Skeletal muscle tissue (tissue), 4 donors: Measurements from ENCODE around the gene RPS18. TPM values are rescaled to one million over a fixed set of nuclear protein-coding genes. Genes with fewer than 3 reads are reported as not detected.
"Not testable (repeated sequence)": the region's sequence is repeated elsewhere in the genome, so short reads cannot be mapped to it uniquely, and the experiment has no call there.

ENCODE experiments used
- H3K27ac ChIP-seq: one replicate; pipeline ENCODE4 v1.7.0; 2013; ENCODE audit warnings: mild to moderate bottlenecking, low read depth, low read length, inconsistent platforms
- H3K27me3 ChIP-seq, 3 donors: one replicate each; pipeline ENCODE4 v1.7.0; 2013; ENCODE audit warnings: low read length in 3 of 3; ENCODE audit not compliant: control insufficient read depth in 3 of 3, insufficient read depth in 3 of 3
- H3K36me3 ChIP-seq, 3 donors: one replicate each; pipeline ENCODE4 v1.7.0; 2013; ENCODE audit warnings: low read length in 3 of 3; ENCODE audit not compliant: control insufficient read depth in 3 of 3, insufficient read depth in 3 of 3
- H3K4me1 ChIP-seq, 3 donors: one replicate each; pipeline ENCODE4 v1.7.0; 2013; ENCODE audit warnings: low read length in 3 of 3, mild to moderate bottlenecking in 3 of 3; ENCODE audit not compliant: control insufficient read depth in 3 of 3, insufficient read depth in 3 of 3
- H3K4me3 ChIP-seq, 3 donors: one replicate each; pipeline ENCODE4 v1.7.0; 2013; ENCODE audit warnings: low read length in 3 of 3
- H3K9ac ChIP-seq, 3 donors: one replicate each; pipeline ENCODE4 v1.7.0; 2013; ENCODE audit warnings: low read length in 3 of 3, mild to moderate bottlenecking in 3 of 3, moderate library complexity in 2 of 3, low read depth in 1 of 3
- H3K9me3 ChIP-seq, 3 donors: one replicate each; pipeline ENCODE4 v1.7.0; 2013; ENCODE audit warnings: low read length in 3 of 3; ENCODE audit not compliant: control insufficient read depth in 3 of 3
- total RNA-seq: library from RNA; depleted of rRNA; stranded (reverse); fragments of >200 nt; gene quantifications from one replicate; pipeline ENCODE4 v1.2.3, GENCODE V29; 2014
- donor health status: Osteomylitis.

Gene RPS18
- total RNA-seq, 1 donor from 2014 or later = 8,222 TPM

DNA sequence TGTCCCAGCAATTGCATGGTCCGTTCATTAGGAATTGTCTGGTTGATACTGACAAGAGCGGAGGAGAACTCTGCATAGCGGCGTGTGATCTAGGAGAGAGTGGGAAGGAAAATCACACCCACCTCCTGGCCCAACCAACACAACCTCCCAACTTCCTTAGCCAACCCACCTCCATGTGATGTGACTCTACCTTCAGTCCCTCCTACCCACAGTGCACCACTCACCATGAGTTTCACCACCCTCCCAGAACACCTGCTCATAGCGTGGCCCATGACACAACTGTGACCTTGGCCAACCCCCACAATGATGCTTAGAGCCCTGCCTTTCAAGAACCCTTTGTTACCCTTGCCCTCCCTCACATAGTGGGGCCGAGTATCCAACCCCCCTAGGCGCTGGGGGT, 7.9 kb upstream of the RPS18 start:
- Histone ChIP-seq H3K36me3 (peaks cover 61 to 72% (median 66%) of the 10 kb centered on the region in 3 donors), H3K9ac (no peak overlapping the region), H3K4me1 (no peaks in the 10 kb centered on the region), H3K27me3 (no peaks in the 10 kb centered on the region), H3K4me3 (no peak overlapping the region), H3K9me3 (no peaks in the 10 kb centered on the region), H3K27ac (no peak overlapping the region)

DNA sequence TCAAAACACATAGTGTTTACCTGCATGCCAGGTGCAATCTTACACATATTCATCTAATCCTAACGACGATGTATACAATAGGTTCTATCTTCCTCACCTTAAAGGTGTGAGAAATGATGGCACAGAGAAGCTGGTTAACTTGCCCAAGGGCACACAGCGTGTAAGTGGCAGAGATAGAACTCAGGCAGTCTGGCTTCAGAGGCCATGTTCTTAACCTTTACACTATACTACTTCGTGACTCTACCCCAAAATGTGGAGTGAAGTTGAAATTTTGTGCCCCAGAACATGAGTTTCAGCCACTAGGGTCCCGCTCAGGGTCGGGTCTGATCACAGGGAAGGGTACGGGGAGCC, 783 bp upstream of the RPS18 start:
- H3K9me3 ChIP-seq = no peaks in the 10 kb centered on the region
- H3K36me3 ChIP-seq = peaks cover 57 to 67% (median 57%) of the 10 kb centered on the region in 3 donors
- peak overlapping the region; percentile 84 to 96 (median 95) for H3K4me3 ChIP-seq
- peak overlapping the region; percentile 91 to 97 (median 96) for H3K9ac ChIP-seq
- peak overlapping the region; percentile 97 for H3K27ac ChIP-seq
- H3K4me1 ChIP-seq = peaks cover 35 to 56% (median 43%) of the 10 kb centered on the region in 3 donors
- H3K27me3 ChIP-seq = no peaks in the 10 kb centered on the region

DNA sequence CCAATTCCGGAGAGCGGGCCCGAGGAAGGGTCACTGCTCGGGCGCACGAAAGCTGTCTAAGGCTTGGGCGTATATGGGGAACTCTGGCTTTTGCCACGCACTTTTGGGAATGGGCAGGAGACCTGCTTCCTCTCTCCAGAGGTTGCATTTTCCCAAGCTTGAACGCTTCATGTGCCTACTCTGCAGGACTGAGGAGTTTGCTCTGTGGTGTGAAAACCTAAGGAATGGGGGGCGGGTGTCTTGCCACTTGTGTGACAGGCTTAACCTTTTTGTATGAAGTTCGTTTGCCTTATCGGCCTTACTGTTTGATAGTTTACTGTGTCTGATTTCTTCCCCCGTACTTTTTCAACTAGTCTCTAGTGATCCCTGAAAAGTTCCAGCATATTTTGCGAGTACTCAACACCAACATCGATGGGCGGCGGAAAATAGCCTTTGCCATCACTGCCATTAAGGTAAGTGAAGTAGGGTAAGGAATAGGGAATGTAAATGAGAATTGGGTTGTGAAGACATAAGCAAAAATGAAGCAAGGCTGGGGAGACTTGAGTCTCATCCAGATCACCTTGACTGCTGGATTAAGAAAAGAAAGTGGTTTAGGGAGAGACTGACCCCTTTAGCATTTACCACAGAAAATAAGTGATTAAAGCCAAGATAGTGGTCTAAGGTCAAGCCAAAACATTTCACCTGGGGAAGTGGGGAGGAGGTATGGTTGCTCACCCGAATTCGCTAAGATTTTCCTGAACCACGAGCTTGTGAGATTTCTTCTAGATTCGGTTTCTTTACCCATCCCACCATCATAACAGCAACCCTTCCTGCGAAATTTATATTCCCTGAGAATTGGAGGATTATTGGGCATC, 627 bp downstream of the RPS18 start:
- peaks cover 45 to 70% (median 50%) of the 10 kb centered on the region in 3 donors for H3K4me1 ChIP-seq
- no peaks in the 10 kb centered on the region for H3K9me3 ChIP-seq
- peak overlapping the region; percentile 84 to 96 (median 95) for H3K4me3 ChIP-seq
- H3K36me3 ChIP-seq = peaks cover 47 to 55% (median 49%) of the 10 kb centered on the region in 3 donors
- no peaks in the 10 kb centered on the region for H3K27me3 ChIP-seq
- H3K9ac ChIP-seq = peak overlapping the region; percentile 91 to 96 (median 91)
- peak overlapping the region; percentile 97 for H3K27ac ChIP-seq

GRCh38 chr6:33273129-33273923, 1.5 kb downstream of the RPS18 start:
- Histone ChIP-seq H3K27me3 (no peaks in the 10 kb centered on the region), H3K36me3 (peaks cover 40 to 47% (median 41%) of the 10 kb centered on the region in 3 donors), H3K9ac (peak overlapping the region; percentile 91 to 96 (median 91)), H3K4me3 (peak overlapping the region; percentile 84 to 96 (median 95)), H3K4me1 (peaks cover 53 to 79% (median 55%) of the 10 kb centered on the region in 3 donors), H3K27ac (no peak overlapping the region), H3K9me3 (no peaks in the 10 kb centered on the region)

- H3K9me3 ChIP-seq = no peaks in the 10 kb centered on the region
- H3K4me1 ChIP-seq = peaks cover 61 to 82% (median 63%) of the 10 kb centered on the region in 3 donors
- no peak overlapping the region for H3K27ac ChIP-seq
- no peak overlapping the region for H3K4me3 ChIP-seq
- H3K27me3 ChIP-seq = no peaks in the 10 kb centered on the region
- peaks cover 37 to 38% (median 37%) of the 10 kb centered on the region in 3 donors for H3K36me3 ChIP-seq
- peak overlapping the region; percentile 25 to 91 (median 51) for H3K9ac ChIP-seq
These were observed 2.3 kb downstream of the RPS18 start for GRCh38 chr6:33273924-33274902.

GRCh38 chr6:33275795-33276580, 4.1 kb downstream of the RPS18 start:
- H3K9ac ChIP-seq = peak overlapping the region in 2 of 3 donors; percentile 65 to 83
- H3K9me3 ChIP-seq, H3K27ac ChIP-seq, H3K27me3 ChIP-seq: not testable (repeated sequence)
- H3K4me3 ChIP-seq = peak overlapping the region in 2 of 3 donors; percentile 76 to 77
- peaks cover 39 to 48% (median 41%) of the 10 kb centered on the region in 3 donors for H3K36me3 ChIP-seq
- peaks cover 66 to 87% (median 68%) of the 10 kb centered on the region in 3 donors for H3K4me1 ChIP-seq

GRCh38 chr6:33276581-33276863, 4.6 kb downstream of the RPS18 start:
- Histone ChIP-seq H3K9me3 (no peaks in the 10 kb centered on the region), H3K36me3 (peaks cover 41 to 50% (median 45%) of the 10 kb centered on the region in 3 donors), H3K27me3 (no peaks in the 10 kb centered on the region), H3K9ac (peak overlapping the region; percentile 65 to 83 (median 65)), H3K4me1 (peaks cover 63 to 83% (median 67%) of the 10 kb centered on the region in 3 donors), H3K4me3 (peak overlapping the region; percentile 71 to 77 (median 76)), H3K27ac (peak overlapping the region; percentile 60)

- Histone ChIP-seq H3K9ac (peak within 1 kb of the TSS; percentile 65 to 83 (median 65)), H3K36me3 (peaks cover 41 to 50% (median 50%) of the 10 kb centered on the region in 3 donors), H3K4me1 (peaks cover 62 to 81% (median 67%) of the 10 kb centered on the region in 3 donors), H3K4me3 (peak within 1 kb of the TSS; percentile 71 to 77 (median 76)), H3K9me3 (no peaks in the 10 kb centered on the region), H3K27me3 (no peaks in the 10 kb centered on the region), H3K27ac (peak within 1 kb of the TSS; percentile 60)
These were observed 5.2 kb downstream of the RPS18 start, which contains the start of gene B3GALT4 for GRCh38 chr6:33276864-33277662. TSS of gene B3GALT4 (plus strand) at chr6:33277123. CDS start at chr6:33277420, 297 bp downstream.
